B cell (primary cell): ENCODE data around the gene HCFC1. TPM values are rescaled to one million over a fixed set of nuclear protein-coding genes. Genes with fewer than 3 reads are reported as not detected.

Experiments used
- ATAC-seq: fragments of 200-7000 bp; cut with Tn5 transposase; one replicate; pipeline ENCODE4 v1.10.0; 2021; ENCODE audit warnings: low read depth, mild to moderate bottlenecking, moderate number of reproducible peaks, moderate library complexity
- CTCF ChIA-PET: fragments of 350-600 bp; sonication (Branson Sonifier 250); formaldehyde crosslinking; loops from one replicate; lab custom pipeline; 2021; ENCODE audit warnings: antibody characterized with exemption, inconsistent platforms; lab: Charles Lee
- POLR2A ChIA-PET: fragments of 350-600 bp; sonication (Branson Sonifier 250); formaldehyde crosslinking; loops from one replicate; lab custom pipeline; 2021; ENCODE audit warnings: antibody characterized with exemption; lab: Charles Lee
- DNase-seq: peaks from one replicate; pipeline ENCODE4 v3.0.0; 2013
- H2AFZ ChIP-seq: 2 replicates; pipeline ENCODE4 v1.6.1; 2012; ENCODE audit warnings: mild to moderate bottlenecking, low read depth, low read length; ENCODE audit not compliant: insufficient read depth, poor library complexity, severe bottlenecking
- H3K27ac ChIP-seq, 2 donors: 1 replicate in 1 of 2; 2 replicates in 1 of 2; pipeline ENCODE4 v1.5.1; 2012 to 2013; ENCODE audit warnings: low read length in 2 of 2, mild to moderate bottlenecking in 2 of 2, moderate library complexity in 1 of 2
- H3K27me3 ChIP-seq, 4 experiments: fragments of 200-600 bp in 1 of 4; sonication (generic) in 1 of 4; replicated peaks in 1 of 4; 1 replicate in 2 of 4; 2 replicates in 2 of 4; pipeline versions ENCODE4 v1.6.1 to v1.7.0; 2013 to 2016; ENCODE audit warnings: low read length in 3 of 4, mild to moderate bottlenecking in 2 of 4, mixed read lengths in 1 of 4, moderate library complexity in 1 of 4; ENCODE audit not compliant: insufficient read depth in 4 of 4, control insufficient read depth in 3 of 4; ENCODE audit errors: control extremely low read depth in 1 of 4
- H3K36me3 ChIP-seq, 2 experiments: replicated peaks in 1 of 2; 1 replicate in 1 of 2; 2 replicates in 1 of 2; pipeline versions ENCODE4 v1.6.1 to v1.7.1; 2013; ENCODE audit warnings: low read length in 1 of 2; ENCODE audit not compliant: insufficient read depth in 2 of 2, control insufficient read depth in 1 of 2; ENCODE audit errors: control extremely low read depth in 1 of 2, extremely low read depth in 1 of 2
- H3K4me1 ChIP-seq, 2 donors: fragments of 200-600 bp in 1 of 2; sonication (generic) in 1 of 2; 1 replicate in 1 of 2; 2 replicates in 1 of 2; pipeline versions ENCODE4 v1.5.1 to v1.6.1; 2013 to 2017; ENCODE audit warnings: low read length in 2 of 2; ENCODE audit not compliant: control insufficient read depth in 2 of 2, insufficient read depth in 2 of 2
- H3K4me2 ChIP-seq: replicated peaks from 2 replicates; pipeline ENCODE3; 2012; ENCODE audit warnings: mild to moderate bottlenecking, low read depth, low read length; ENCODE audit not compliant: poor library complexity, severe bottlenecking
- H3K4me3 ChIP-seq, 5 experiments: fragments of 200-600 bp in 1 of 5; sonication (generic) in 1 of 5; 1 replicate in 3 of 5; 2 replicates in 2 of 5; pipeline versions ENCODE4 v1.5.1 to v1.7.0; 2011 to 2016; ENCODE audit warnings: low read length in 4 of 5, mild to moderate bottlenecking in 4 of 5, low read depth in 2 of 5, control low read depth in 1 of 5, moderate library complexity in 1 of 5; ENCODE audit not compliant: insufficient read depth in 1 of 5; ENCODE audit errors: control extremely low read depth in 1 of 5, extremely low read depth in 1 of 5
- H3K79me2 ChIP-seq: fragments of 200-600 bp; sonication (generic); one replicate; pipeline ENCODE4 v1.6.0; 2016; ENCODE audit warnings: low read length; ENCODE audit not compliant: control insufficient read depth, insufficient read depth
- H3K9ac ChIP-seq: fragments of 200-600 bp; sonication (generic); 2 replicates; pipeline ENCODE4 v1.6.1; 2017; ENCODE audit warnings: mild to moderate bottlenecking, low read length, moderate library complexity
- H3K9me3 ChIP-seq, 3 donors: one replicate each; pipeline versions ENCODE4 v1.6.1 to v1.7.1; 2013; ENCODE audit warnings: low read length in 2 of 3; ENCODE audit not compliant: control insufficient read depth in 2 of 3, insufficient read depth in 1 of 3; ENCODE audit errors: control extremely low read depth in 1 of 3
- H4K20me1 ChIP-seq: 2 replicates; pipeline ENCODE4 v1.6.0; 2012; ENCODE audit warnings: mild to moderate bottlenecking, low read length; ENCODE audit not compliant: insufficient read depth, control insufficient read depth, poor library complexity, severe bottlenecking
- H3K27ac Mint-ChIP-seq: one replicate; pipeline ENCODE4 v1.8.0; 2021; ENCODE audit warnings: mixed read lengths
- H3K27me3 Mint-ChIP-seq: one replicate; pipeline ENCODE4 v1.8.0; 2021; ENCODE audit warnings: mixed read lengths
- H3K4me1 Mint-ChIP-seq: one replicate; pipeline ENCODE4 v1.8.0; 2021; ENCODE audit warnings: mixed read lengths
- H3K4me3 Mint-ChIP-seq: one replicate; pipeline ENCODE4 v1.8.0; 2021; ENCODE audit warnings: mixed read lengths
- H3K9me3 Mint-ChIP-seq: one replicate; pipeline ENCODE4 v1.8.0; 2022; ENCODE audit warnings: mixed read lengths; ENCODE audit not compliant: insufficient read depth
- CTCF ChIP-seq: fragments of 200-600 bp; IDR thresholded peaks from one replicate; pipeline ENCODE4 v1.8.0; 2022; ENCODE audit warnings: antibody characterized with exemption, mild to moderate bottlenecking
- EZH2 ChIP-seq: IDR thresholded peaks from 2 replicates; pipeline ENCODE4 v1.6.1; 2012; ENCODE audit warnings: borderline replicate concordance, low read depth, mild to moderate bottlenecking, moderate library complexity, low read length; ENCODE audit not compliant: insufficient read depth, poor library complexity, severe bottlenecking
- WGBS: methylation state at CpG from one replicate; pipeline ENCODE4 v1.1.5; 2013; ENCODE audit warnings: missing lambda C conversion rate; ENCODE audit not compliant: insufficient coverage; 5-methylcytosine and 5-hydroxymethylcytosine counted together
- intact Hi-C: fragments of 100-400 bp; cut with micrococcal nuclease; formaldehyde crosslinking; loops from one replicate; pipeline ENCODE4 v1.10.0; 2022
- polyA plus RNA-seq: library from polyadenylated mRNA; depleted of rRNA; stranded (reverse); fragments of >200 nt; gene quantifications from 2 replicates; pipeline ENCODE4 v1.2.3, GENCODE V29; 2012
- total RNA-seq, 2 donors: library from RNA; stranded (reverse); fragments of 120-200 nt in 1 of 2; gene quantifications; 1 replicate in 1 of 2; 2 replicates in 1 of 2; pipeline versions ENCODE4 v1.2.3 to v1.2.4, GENCODE V29; 2013 to 2022

Gene HCFC1
- total and polyA plus RNA-seq, 2 donors (not counting 1 experiment from before 2014, with no cell fraction given): 32.1 to 57.7 TPM

GRCh38 chrX:153966283-153966688, 5.3 kb downstream of the HCFC1 start:
- DNase-seq: no peak
- peak overlapping the region; percentile 77 for H3K27ac Mint-ChIP-seq
- H3K4me1 ChIP-seq: peaks cover 42 to 53% of the 10 kb centered on the region in 2 donors
- intact Hi-C loops: loop anchor here (10.0 kb wide), 1 partner anchor 1021 kb away; no protein-coding TSS in a partner anchor
- H2AFZ ChIP-seq: no peak overlapping the region
- no peaks in the 10 kb centered on the region for H3K27me3 Mint-ChIP-seq
- no peak for ATAC-seq
- peaks cover 93% of the 10 kb centered on the region for H3K79me2 ChIP-seq
- CTCF ChIA-PET: interaction anchor here (1.1 to 4.0 kb wide), 5 partner anchors 14 to 54 kb away, joined by 3 to 27 read pairs (median 5); partner anchors contain the start of gene ARHGAP4
- no peaks in the 10 kb centered on the region for H3K9me3 ChIP-seq
- peaks cover 76% of the 10 kb centered on the region for H4K20me1 ChIP-seq
- H3K4me2 ChIP-seq: peak overlapping the region; percentile 70
- no peaks in the 10 kb centered on the region for H3K9me3 Mint-ChIP-seq
- H3K36me3 ChIP-seq: peaks cover 0 to 34% of the 10 kb centered on the region in 2 experiments
- H3K4me1 Mint-ChIP-seq: peaks cover 38% of the 10 kb centered on the region
- POLR2A ChIA-PET: no interaction called here
- WGBS: 81% methylated on average over 9 of the region's 15 CpGs
- H3K4me3 ChIP-seq: no peak overlapping the region
- no peaks in the 10 kb centered on the region for H3K27me3 ChIP-seq
- H3K27ac ChIP-seq: no peak overlapping the region
- TF ChIP-seq EZH2 (no peak), CTCF (no peak)
- peak overlapping the region; percentile 54 for H3K4me3 Mint-ChIP-seq
- no peak overlapping the region for H3K9ac ChIP-seq

GRCh38 chrX:153965406-153965805, 6.2 kb downstream of the HCFC1 start:
- Mint-ChIP-seq H3K9me3 (no peaks in the 10 kb centered on the region), H3K4me1 (peaks cover 38% of the 10 kb centered on the region), H3K27me3 (no peaks in the 10 kb centered on the region), H3K27ac (peak overlapping the region; percentile 50), H3K4me3 (no peak overlapping the region)
- H4K20me1 ChIP-seq: peaks cover 76% of the 10 kb centered on the region
- no peak overlapping the region for H3K27ac ChIP-seq
- peaks cover 0 to 43% of the 10 kb centered on the region in 2 experiments for H3K36me3 ChIP-seq
- no peak overlapping the region for H3K4me3 ChIP-seq
- H3K4me1 ChIP-seq: peaks cover 42 to 53% of the 10 kb centered on the region in 2 donors
- ChIA-PET POLR2A (no interaction called here), CTCF (no interaction called here)
- no peak overlapping the region for H3K9ac ChIP-seq
- peaks cover 97% of the 10 kb centered on the region for H3K79me2 ChIP-seq
- ATAC-seq: no peak
- 57% methylated on average over 2 of the region's 5 CpGs for WGBS
- H3K27me3 ChIP-seq: no peaks in the 10 kb centered on the region
- DNase-seq: no peak
- peak overlapping the region; percentile 70 for H3K4me2 ChIP-seq
- H2AFZ ChIP-seq: no peak overlapping the region
- intact Hi-C loops: loop anchor here (10.0 kb wide), 1 partner anchor 1021 kb away; no protein-coding TSS in a partner anchor
- TF ChIP-seq EZH2: no peak
- TF ChIP-seq CTCF: no peak
- no peaks in the 10 kb centered on the region for H3K9me3 ChIP-seq
